Adrenal gland (tissue), 12 donors: ENCODE results near the gene HAUS7. TPM values are rescaled to one million over a fixed set of nuclear protein-coding genes. Genes with fewer than 3 reads are reported as not detected.

Experiments
- DNase-seq, 7 donors: peaks; one replicate each; pipeline ENCODE4 v3.0.0-alpha.2; 2019 to 2020
- H3K27ac ChIP-seq, 5 donors: fragments of 200-600 bp; sonication (generic) in 4 of 5; 1 replicate in 3 of 5; 2 replicates in 2 of 5; pipeline versions ENCODE4 v1.5.1 to v1.8.0; 2016 to 2020; ENCODE audit warnings: mild to moderate bottlenecking in 1 of 5
- H3K27me3 ChIP-seq: fragments of 200-600 bp; 2 replicates; pipeline ENCODE4 v1.8.0; 2021
- H3K36me3 ChIP-seq, 2 donors: fragments of 200-600 bp; replicated peaks in 1 of 2; 1 replicate in 1 of 2; 2 replicates in 1 of 2; pipeline versions ENCODE4 v1.5.1 to v1.8.0; 2018 to 2022
- H3K4me1 ChIP-seq, 2 donors: fragments of 200-600 bp; replicated peaks in 1 of 2; 1 replicate in 1 of 2; 2 replicates in 1 of 2; pipeline versions ENCODE4 v1.5.1 to v1.8.0; 2018 to 2021
- H3K4me3 ChIP-seq, 4 donors: fragments of 200-600 bp; sonication (generic) in 3 of 4; one replicate each; pipeline ENCODE4 v1.5.1; 2016 to 2018
- H3K9me3 ChIP-seq, 3 donors: fragments of 200-600 bp; sonication (generic) in 1 of 3; replicated peaks in 1 of 3; 1 replicate in 2 of 3; 2 replicates in 1 of 3; pipeline versions ENCODE4 v1.5.1 to v1.8.0; 2016 to 2021
- CTCF ChIP-seq, 6 experiments: fragments of 450-650 bp in 4 of 6; fragments of 200-600 bp in 2 of 6; sonication (generic) in 1 of 6; IDR thresholded peaks; 1 replicate in 5 of 6; 2 replicates in 1 of 6; pipeline versions ENCODE4 v1.5.1 to v1.8.0; 2016 to 2021; ENCODE audit warnings: antibody characterized with exemption in 6 of 6, mild to moderate bottlenecking in 2 of 6, moderate library complexity in 1 of 6
- POLR2A ChIP-seq, 2 donors: fragments of 450-650 bp; IDR thresholded peaks; one replicate each; pipeline ENCODE4 v1.6.1; 2017; ENCODE audit warnings: antibody characterized with exemption in 2 of 2, mild to moderate bottlenecking in 2 of 2, moderate library complexity in 1 of 2
- WGBS, 4 donors: extraction: QIAGEN DNeasy Blood & Tissue Kit in 2 of 4; methylation state at CpG; one replicate each; pipeline versions ENCODE4 v1.1.5 to v1.1.7; 2013 to 2017; 5-methylcytosine and 5-hydroxymethylcytosine counted together
- intact Hi-C, 2 donors: fragments of 100-400 bp; cut with DNase I; formaldehyde crosslinking; loops; one replicate each; pipeline versions ENCODE4 v1.14.1 to v1.15.0; 2022 to 2023
- polyA plus RNA-seq, 3 donors: library from polyadenylated mRNA; stranded (reverse); fragments of 200-250 nt in 2 of 3; fragments of 350-450 nt in 1 of 3; fragmentation: Illumina TruSeq in 1 of 3; extraction: RNeasy Lipid Tissue Mini Kit (QIAGEN cat#74804) in 1 of 3; gene quantifications; one replicate each; pipeline ENCODE4 v1.2.3, GENCODE V29; 2013 to 2014
- total RNA-seq, 9 donors: library from RNA; depleted of rRNA in 4 of 9; stranded (reverse); fragments of >200 nt in 4 of 9; fragments of 120-200 nt in 1 of 9; fragmentation: NEBNext Ultra II Directional in 1 of 9; extraction: Animal tissue kit (Norgen Biotek cat#: 25700) in 1 of 9; gene quantifications; one replicate each; pipeline versions ENCODE4 v1.1.0 to v1.2.4, GENCODE V29; 2013 to 2023
- donor health status: healthy with polysubstance abuse.
- donor health status: Bipolar disorder and iron deficiency.
- donor health status: DM: yes; HTN: yes; CAD: no.
- donor health status: DM: no; HTN: no; CAD: no.
- donor health status: DM: no; HTN: no; CAD: no.
- donor health status: DM: yes; HTN: yes; CAD: no.

The HAUS7 gene
- total and polyA plus RNA-seq, 12 donors, result 7.3 to 111 (median 19.3) TPM

GRCh38 chrX:153441981-153442380 lies 28.4 kb downstream of the HAUS7 start:
- Histone ChIP-seq H3K9me3 (no peaks in the 10 kb centered on the region), H3K36me3 (no peaks in the 10 kb centered on the region), H3K4me3 (no peak overlapping the region), H3K4me1 (no peaks in the 10 kb centered on the region), H3K27me3 (peaks cover 4% of the 10 kb centered on the region), H3K27ac (no peak overlapping the region)
- WGBS, 4 donors, result 74 to 86% (median 78%) methylated on average over 3 to 9 of the region's 9 CpGs
- intact Hi-C loops, result no loop called here
- DNase-seq, result no peak
- TF ChIP-seq POLR2A (IDR thresholded peaks at IDR 0.05) (no peak), CTCF (IDR thresholded peaks at IDR 0.05) (no peak)

GRCh38 chrX:153441296-153441695 lies 29.1 kb downstream of the HAUS7 start:
- WGBS, 4 donors, result 39 to 63% (median 55%) methylated on average over 7 of the region's 7 CpGs
- peaks cover 4% of the 10 kb centered on the region for H3K27me3 ChIP-seq
- intact Hi-C loops, result no loop called here
- no peaks in the 10 kb centered on the region for H3K4me1 ChIP-seq
- TF ChIP-seq POLR2A (IDR thresholded peaks at IDR 0.05) (no peak), CTCF (IDR thresholded peaks at IDR 0.05) (no peak)
- H3K9me3 ChIP-seq, result no peaks in the 10 kb centered on the region
- DNase-seq, result no peak
- H3K4me3 ChIP-seq, result no peak overlapping the region
- no peaks in the 10 kb centered on the region for H3K36me3 ChIP-seq
- no peak overlapping the region for H3K27ac ChIP-seq

- Histone ChIP-seq H3K9me3 (no peaks in the 10 kb centered on the region), H3K36me3 (no peaks in the 10 kb centered on the region), H3K4me1 (no peaks in the 10 kb centered on the region), H3K27me3 (peaks cover 4% of the 10 kb centered on the region), H3K27ac (no peak overlapping the region), H3K4me3 (no peak overlapping the region)
- no peak for TF ChIP-seq POLR2A (IDR thresholded peaks at IDR 0.05)
- TF ChIP-seq CTCF (IDR thresholded peaks at IDR 0.05), result no peak
- intact Hi-C loops, result no loop called here
- DNase-seq, result no peak
- WGBS, 4 donors, result 77 to 85% (median 82%) methylated on average over 4 to 13 of the region's 13 CpGs
Measured at GRCh38 chrX:153440556-153441135, 29.7 kb downstream of the HAUS7 start.

- WGBS, 4 donors, result 83 to 94% (median 91%) methylated on average over 4 of the region's 4 CpGs
- DNase-seq, result no peak
- Histone ChIP-seq H3K27me3 (peaks cover 4% of the 10 kb centered on the region), H3K27ac (no peak overlapping the region), H3K4me1 (no peaks in the 10 kb centered on the region), H3K36me3 (no peaks in the 10 kb centered on the region), H3K4me3 (no peak overlapping the region), H3K9me3 (no peaks in the 10 kb centered on the region)
- intact Hi-C loops, result no loop called here
- no peak for TF ChIP-seq CTCF (IDR thresholded peaks at IDR 0.05)
Measured at GRCh38 chrX:153439977-153440376, 30.4 kb downstream of the HAUS7 start.
